COLO668 (cell line): ENCODE results near the gene GALNT17.

Experiments
- DNase-seq: peaks from one replicate; lab custom pipeline; 2025; ENCODE audit not compliant: unreplicated experiment; lab: John Stamatoyannopoulos, UW

Gene GALNT17

DNA sequence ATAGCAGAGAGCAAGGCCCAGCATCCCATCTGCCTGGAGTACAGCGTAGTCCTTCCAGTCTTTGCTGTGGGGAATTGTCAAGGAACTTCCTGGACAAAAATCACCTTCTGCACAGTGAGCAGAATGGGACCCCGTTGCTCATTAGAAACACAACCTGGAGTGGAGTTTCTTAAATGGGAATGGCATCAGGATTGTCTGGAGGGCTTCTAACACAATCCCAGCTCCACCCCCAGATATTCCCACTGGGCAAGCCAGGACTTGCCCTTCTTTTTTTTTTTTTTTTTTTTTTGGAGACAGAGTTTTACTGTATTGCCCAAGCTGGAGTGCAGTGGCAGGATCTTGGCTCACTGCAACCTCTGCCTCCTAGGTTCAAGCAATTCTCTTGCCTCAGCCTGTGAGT is 356.4 kb downstream of the GALNT17 start:
- no peak for DNase-seq

DNA sequence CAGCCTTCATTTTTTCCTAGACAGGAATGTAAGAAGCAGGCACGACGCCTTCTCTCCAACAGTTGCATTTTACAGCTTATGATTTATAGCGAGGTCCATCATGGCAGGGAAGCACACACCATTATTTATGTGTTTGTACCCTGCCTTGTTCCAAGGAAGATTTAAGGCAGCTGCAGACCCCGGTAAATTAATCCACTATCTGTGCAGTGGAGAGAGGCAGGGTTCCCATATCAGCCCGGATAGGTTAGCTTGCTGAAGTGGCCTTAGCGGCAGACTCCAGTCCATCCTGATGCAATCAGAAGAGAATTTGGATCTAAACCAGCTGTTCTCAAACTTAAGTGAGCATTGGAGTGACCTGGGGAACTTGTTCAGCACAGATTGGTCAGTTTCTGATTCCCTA is 359.4 kb downstream of the GALNT17 start:
- no peak for DNase-seq

DNA sequence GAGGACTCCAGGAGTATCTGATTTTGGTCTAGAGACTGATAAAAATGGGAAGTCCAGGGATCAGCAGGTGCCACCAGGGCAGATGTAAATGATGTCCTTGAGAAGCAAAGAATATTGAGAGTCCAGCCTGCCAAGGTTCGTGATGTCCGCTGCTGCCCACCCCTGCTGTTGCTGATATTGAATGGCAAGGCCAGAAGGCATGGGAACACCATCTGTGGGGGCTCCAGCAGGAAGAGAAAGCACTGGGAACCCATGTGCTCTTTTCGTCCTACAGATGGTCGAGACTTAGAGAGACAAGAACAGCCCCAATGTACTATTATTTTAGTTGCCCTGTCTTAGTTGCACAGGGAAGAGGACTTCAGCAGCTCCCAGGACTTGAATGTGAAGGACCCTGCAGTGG is 363.9 kb downstream of the GALNT17 start:
- no peak for DNase-seq

DNA sequence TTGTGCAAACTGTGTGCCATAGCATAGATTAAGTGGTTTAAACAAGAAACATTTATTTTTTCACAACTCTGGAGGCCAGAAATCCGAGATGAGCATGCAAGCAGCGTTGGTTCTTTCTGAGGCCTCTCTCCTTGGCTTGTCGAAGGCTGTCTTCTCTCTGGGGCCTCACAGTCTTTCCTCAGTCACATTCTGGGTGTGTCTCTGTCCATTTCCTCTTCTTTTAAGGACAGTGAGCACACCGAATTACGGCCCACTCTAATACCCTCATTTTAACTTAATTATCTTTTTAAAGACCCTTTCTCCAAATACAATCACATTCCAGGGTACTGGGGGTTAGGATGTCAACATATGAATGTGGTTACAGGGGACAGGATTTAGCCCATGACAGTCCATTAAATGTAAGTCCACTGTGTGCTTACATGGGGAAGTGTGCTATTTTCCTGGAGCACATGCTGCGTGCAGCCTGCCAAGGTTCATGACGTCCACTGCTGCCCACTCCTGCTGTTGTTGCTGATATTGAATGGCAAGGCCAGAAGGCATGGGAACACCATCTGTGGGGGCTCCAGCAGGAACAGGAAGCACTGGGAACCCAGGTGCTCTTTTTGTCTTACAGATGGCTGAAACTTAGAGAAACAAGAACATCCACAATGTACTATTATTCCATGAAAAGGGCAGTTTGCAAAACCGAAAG is 365.5 kb downstream of the GALNT17 start:
- no peak for DNase-seq

DNA sequence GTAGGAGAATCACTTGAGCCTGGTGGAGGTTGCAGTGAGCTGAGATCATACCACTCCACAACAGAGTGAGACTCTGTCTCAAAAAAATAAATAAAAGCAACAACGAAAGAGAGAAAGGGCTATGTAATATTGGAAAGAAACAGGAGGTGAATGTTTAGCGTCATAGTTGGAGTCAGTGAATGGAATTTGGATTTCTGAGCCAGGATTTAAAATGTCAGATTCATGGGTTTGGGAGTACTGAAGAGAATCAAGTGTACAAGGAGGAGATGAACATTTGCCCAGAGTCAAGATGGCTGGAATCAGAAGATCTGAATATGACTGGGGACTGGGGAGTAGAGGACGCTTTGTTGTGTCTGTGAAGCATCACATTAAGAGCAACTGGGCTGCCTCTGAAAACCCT is 366.4 kb downstream of the GALNT17 start:
- DNase-seq, result no peak

DNA sequence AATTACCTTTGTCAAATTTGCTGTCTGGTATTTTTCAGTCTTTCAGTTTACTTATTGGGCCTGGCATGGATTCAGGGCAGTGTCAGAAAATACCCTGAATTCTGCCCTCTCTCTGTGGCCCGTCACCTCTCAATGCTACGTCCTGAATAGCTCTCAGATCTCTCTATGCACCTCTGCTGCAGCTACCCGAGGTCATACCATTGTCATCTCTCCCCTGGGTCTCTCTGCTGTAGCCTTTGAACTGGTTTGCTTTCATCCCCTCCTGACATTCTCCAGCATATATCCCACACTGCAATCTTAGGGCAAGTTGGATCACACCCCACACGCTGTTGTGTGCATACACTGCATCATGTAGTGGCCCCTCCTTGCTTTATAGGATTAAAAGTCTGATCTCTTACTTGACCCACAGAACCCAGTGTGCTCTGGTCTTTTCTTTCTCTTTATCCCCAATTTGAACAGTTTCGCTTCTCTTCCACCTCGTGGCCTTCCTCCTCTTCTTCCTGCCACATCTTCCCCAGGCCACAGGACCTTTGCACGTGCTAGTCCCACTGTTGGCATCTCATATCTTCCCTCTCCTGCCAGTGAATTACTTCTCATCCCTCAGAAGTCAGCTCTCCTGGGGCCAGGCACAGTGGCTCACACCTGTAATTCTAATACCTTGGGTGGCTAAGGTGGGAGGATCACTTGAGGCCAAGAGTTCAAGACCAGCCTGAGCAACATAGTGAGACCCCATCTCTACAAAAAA is 372.9 kb downstream of the GALNT17 start:
- no peak for DNase-seq

DNA sequence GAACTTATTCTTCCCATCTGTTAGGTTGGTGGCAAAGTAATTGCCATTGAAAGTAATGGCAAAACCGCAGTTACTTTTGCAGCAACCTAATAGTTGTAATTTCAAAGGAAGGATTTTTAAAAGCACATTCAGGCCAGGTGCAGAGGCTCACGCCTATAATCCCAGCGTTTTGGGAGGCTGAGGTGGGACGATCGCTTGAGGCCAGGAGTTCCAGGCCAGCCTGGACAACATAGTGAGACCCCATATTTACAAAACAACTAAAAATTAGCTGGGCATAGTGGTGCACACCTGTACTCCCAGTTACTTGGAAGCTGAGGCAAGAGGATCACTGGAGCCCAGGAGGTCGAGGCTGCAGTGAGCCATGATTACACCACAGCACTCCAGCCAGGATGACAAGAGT is 374.9 kb downstream of the GALNT17 start:
- no peak for DNase-seq

DNA sequence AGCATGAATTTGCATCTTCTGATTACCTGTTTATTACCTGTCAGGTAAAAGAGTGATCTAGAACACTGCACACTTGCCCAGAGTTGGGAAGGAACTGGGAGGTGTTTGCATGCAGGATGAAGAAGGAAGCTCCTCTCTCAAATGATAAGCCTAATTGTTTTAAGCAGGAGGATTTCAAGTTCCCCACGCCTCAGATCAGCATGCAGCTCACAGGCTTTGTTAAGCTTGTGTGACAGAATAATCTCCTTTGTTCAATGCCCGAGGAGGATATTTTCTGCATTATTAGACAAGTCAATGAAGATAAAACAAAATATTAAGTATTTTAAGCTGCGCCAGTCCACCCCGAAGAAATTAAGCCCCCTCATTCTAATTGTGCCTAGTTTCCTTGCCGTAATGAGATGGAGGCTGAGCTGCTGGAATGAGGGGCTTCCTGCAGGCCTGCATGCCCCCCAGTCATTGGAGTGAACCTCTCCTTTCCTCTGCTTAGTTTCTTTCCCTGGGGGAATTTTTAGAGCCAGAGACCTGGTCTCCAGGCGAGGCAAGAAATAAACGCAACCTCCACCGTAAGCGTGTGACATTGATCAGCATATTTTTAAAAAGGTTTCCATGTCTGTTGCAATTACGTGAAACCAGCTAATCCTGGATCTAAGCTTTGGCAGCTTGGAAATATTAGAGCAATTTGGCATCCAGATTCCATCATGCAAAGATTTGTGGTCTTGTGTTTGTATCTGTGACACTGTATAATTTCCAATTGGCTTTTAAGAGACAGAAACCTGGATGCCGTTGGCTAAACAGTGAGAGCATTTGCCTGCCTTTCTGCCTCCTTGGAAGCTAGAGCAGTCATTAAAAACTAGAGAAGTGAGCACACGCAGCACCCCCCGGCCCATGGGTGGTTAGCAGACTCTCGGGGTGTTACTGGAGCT is 376.0 kb downstream of the GALNT17 start:
- no peak for DNase-seq

DNA sequence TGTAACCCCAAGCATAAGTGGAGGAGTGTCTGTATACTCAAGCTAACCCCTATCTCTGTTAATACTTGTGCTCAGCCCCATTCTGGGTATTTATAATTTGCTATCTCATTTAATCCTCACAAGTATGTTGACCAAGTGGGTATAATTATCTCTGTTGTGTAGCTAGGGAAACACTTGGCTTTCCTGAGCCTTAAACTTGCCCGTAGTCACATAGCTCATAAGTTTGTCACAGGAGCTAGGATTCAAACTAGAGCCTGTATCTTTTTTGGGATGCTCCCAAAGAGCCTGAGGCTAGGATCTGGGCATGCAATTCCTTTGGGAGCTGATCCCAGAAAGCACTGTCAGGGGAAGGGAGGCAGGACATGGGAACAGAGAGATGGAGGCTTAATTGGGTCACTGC is 377.4 kb downstream of the GALNT17 start:
- DNase-seq, result no peak

DNA sequence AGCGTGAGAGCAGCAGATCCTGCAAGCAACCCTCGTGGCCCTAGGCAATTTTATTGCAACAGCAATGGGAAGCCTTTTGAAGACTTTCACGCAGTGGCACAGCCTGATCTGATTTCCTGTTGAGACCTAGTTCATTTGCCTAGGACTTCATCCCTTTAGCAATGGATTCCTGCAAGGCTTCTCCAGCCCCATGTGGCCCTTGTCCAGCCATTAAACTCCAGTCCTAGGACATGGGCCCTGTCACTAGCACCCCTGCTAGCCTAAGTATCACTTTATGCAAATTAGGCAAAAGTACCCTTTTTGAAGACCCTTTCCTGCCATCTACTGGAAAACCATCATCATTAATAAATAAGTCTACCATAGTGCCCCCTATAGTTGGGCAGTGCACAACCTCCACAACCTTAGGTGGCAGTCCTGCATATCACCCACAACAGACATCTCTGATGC is 379.4 kb downstream of the GALNT17 start:
- DNase-seq, result no peak

DNA sequence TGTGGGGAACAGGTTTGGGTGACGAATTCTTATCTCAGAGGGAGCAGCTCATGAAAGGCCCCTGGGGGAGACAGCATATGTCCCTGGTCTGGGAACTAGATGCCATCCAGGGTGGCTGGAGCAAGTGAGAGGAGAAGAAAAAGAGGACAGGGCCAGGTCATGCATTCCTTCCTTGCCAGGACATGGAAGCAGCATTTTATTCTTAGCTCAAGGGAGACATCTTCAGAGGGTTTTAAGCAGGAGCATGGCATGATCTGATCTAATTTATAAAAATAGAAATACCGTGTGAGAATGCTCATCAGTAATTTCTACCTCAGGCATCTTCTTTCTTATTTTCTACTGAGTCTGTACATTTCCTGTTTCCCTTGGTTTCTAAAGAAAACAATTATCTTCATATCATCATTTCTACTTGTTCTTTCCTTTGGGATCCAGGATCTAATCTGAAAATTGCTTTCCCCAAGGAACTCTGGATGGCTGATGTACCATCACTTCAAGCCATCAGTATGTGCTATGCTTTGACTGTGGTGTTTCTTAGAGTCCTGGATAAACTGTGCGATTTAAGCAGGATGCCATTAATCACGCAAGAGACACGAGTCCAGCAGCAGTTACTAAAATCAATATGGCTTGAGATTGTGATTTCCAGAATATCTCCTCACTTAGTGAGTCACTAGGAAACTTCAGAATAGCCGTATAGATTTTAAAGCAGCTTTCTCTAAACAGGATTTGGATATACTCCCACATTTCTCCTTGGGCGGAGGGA is 386.2 kb downstream of the GALNT17 start:
- DNase-seq, result no peak

DNA sequence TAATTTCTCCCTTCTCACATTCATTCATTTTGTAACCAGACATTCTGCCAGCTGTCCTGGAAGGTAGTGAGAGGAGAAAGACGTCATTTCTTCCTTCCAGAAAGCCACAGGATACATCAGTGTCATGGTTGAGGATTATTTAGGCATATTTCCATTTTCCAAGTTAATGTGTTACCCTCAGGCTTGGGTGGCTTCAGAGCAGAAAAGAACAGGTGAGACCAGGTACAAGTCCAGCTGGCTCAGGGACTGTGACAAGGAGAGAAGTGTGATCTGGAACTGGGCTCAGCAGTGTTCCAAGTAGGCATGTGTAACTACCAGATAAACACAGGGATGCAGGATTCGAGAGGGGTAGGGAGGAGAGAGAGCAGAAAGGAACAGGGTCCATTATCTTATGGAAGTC is 386.9 kb downstream of the GALNT17 start:
- DNase-seq, result no peak

DNA sequence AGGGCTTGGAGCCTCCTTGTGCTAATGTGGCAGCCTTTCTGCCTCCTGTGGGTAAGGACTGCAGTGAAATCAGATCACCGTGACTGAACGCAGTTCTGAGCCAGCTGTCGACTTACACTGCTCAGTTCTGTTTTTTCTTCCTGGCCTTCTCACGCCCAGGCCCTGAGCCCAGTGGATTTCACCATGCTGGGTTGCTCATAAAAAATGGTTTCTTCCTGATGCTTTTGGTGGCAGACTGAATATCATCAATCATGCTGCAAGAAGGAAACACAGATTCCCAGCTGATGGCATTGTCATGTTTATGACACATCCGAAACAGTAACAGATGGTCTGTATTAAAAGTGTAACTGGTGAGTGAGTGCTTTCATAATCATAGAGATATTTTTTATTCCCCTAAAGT is 389.6 kb downstream of the GALNT17 start:
- DNase-seq, result no peak

DNA sequence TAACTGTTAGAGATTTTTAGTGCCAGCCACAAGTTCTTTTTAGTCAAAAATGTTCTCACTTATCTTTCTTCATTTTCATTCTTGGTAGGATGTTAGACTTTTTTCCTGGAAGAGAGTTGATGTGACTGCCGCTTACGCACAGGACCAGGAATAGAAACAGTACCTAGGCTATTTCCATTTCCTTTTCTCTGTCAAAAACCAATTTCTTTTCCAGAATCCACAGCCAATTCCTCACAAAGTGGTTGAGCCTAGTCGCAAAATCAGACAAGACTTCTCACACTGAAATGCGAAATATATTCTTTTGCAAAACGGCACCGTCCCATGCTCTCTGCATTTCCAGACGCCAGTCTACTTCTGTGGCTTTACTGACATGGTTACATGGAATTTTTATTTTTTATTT is 394.2 kb downstream of the GALNT17 start:
- no peak for DNase-seq

DNA sequence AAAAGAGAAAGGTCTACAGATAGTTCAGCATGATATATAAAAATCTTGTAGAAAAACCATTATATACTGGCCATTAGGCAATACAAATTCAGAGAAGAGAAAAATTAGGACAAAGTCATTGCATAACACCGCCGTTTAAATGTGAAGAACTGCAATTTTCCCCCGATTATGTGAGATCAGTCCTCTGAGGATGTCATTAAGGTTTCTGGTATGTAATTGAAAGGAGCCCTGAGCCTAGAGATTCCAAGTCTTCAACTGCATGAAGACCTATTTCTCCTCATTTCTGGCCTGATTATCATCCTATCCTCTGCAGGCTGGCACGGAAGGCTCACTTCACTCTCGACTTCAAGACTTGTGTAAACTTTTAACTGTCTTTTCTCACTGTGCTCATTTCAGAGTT is 395.3 kb downstream of the GALNT17 start:
- DNase-seq, result no peak

DNA sequence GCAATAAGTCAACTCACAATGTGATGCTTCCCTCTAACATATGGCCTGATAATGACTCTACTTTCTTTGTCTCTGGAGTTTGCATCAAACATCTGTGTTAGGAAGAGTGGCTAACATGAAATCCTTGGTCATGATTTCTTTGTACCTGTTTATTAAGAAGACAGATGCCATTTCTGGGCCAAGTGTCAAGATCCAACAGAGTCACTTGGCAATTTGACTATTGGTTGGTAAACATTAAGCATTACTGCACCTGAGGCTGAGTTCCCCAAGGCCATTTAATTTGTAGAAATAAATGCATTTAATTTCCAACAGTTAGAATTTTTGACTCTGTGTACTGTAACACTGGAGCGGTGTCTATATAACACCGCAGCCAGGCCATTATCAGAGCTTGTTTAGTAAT is 403.7 kb downstream of the GALNT17 start:
- DNase-seq, result no peak

DNA sequence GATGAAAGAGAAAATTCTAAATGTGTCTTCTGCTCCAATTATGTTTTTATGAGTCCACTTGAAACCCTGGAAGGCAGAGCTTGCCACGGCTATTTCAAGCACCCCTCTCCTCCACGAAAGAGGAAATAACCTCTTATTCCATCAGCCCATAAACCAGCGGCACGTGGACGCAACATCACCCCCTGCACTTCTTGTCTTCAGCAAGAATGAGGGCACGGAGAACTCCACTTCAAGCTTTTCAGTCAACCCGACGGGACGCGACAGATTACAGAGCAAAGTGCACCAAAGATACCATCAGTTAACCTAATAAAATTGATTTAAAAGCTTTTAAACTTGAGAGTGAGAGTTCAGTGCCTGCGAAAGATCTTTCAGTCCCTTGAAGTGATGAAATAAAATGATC is 406.3 kb downstream of the GALNT17 start:
- no peak for DNase-seq

DNA sequence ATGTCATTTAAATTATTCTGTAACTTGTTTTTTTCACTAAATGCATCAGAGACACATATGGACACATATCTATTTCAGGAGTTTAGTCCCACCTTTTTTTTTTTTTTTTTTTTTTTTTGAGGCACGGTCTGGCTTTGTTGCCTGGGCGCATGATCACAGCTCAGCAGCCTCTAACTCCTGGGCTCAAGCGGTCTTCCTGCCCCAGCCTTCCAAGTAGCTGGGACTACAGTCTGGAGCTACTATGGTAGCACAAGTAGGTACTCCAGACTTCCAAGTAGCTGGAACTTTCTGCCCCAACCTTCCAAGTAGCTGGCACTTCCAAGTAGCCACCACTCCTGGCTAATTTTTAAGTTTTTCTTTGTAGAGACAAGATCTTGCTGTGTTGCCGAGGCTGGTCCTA is 407.7 kb downstream of the GALNT17 start:
- no peak for DNase-seq

DNA sequence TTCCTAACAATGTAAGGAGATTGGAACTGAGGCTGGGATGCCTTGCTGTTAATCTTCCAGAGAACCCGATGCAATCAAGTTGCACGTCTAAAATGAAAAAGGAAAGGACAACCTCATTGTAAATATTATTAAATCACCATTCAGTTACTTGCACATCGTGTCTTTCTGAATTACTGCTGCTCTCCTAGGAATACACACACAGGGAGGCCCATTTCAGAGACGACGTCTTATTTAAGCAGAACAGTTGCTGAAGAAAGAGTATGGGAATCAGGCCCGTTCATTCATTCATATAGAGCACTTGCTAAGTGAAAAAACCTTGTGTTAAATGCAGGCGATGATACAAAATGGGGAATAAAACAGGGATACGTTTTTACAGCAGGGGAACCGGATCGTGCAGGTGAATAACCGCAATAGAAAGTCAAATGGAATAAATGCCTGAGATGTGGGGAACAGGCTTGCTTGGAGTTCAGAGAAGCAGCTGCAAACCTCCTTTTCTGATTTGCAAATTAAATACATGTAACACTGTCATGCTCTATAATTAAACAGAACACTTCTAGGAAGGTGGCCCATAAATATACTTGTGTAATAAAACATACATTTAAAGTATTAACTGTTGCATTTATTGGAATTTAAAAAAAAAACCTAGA is 409.9 kb downstream of the GALNT17 start:
- no peak for DNase-seq

DNA sequence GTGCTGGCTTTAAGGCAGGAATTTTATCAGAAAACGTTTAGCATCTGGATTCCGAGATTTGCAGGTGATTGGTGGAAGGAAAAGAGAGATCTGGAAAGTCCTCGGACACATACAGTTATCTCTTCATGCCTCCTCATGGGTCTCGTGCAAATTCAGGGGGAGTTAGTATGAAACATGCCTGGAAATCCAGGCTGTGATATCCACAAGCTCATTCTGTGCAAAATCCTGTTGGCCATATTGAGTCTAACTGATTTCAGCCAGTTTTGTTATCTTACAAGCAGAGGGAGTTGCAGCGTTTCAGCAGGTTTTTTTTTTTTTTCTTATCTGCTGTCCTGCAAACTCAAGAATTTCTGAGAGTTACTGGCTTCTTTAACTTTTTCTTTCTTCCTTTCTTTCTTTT is 411.5 kb downstream of the GALNT17 start:
- DNase-seq, result no peak

DNA sequence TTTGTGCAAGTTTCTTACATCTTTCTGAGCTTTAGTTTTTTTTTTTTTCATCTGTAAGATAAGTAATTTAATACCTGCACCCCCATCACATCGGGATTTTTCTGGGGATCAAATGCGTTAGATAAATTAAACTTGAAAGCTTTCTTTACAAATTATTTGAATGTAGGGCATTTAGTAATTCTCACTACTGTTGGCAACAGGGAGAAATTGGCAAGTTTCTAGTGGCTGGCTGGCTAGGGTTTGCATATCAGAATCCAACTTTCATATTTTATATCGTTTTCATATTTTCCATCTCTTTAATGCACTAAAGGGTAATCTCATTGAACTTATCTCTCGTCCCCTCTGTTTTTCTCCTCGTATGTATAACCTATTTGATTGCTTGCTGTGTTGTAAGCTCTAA is 412.9 kb downstream of the GALNT17 start:
- DNase-seq, result no peak
